Natural killer cell (primary cell): Measurements from ENCODE around the gene LEFTY2. TPM values are rescaled to one million over a fixed set of nuclear protein-coding genes. Genes with fewer than 3 reads are reported as not detected.
A peak's percentile ranks its signal among the peaks of the same experiment; 100 is the strongest.

Experiments used
- ATAC-seq, 3 donors: fragments of 150-1000 bp in 2 of 3; fragments of 200-7000 bp in 1 of 3; cut with Tn5 transposase; 1 replicate in 1 of 3; 2 replicates in 2 of 3; pipeline ENCODE4 v1.10.0; 2021; ENCODE audit warnings: mild to moderate bottlenecking in 2 of 3, moderate library complexity in 2 of 3
- DNase-seq, 2 donors: peaks; one replicate each; pipeline versions ENCODE4 v3.0.0 to v3.0.0-alpha.2; 2013 to 2021; ENCODE audit warnings: mixed read lengths in 1 of 2
- H3K27ac ChIP-seq: one replicate; pipeline ENCODE4 v1.5.1; 2013; ENCODE audit warnings: mild to moderate bottlenecking, low read length
- H3K27me3 ChIP-seq: one replicate; pipeline ENCODE4 v1.6.1; 2013; ENCODE audit warnings: low read length; ENCODE audit not compliant: control insufficient read depth, insufficient read depth
- H3K36me3 ChIP-seq: one replicate; pipeline ENCODE4 v1.6.1; 2013; ENCODE audit warnings: low read length; ENCODE audit not compliant: control insufficient read depth, insufficient read depth
- H3K4me1 ChIP-seq: one replicate; pipeline ENCODE4 v1.6.1; 2013; ENCODE audit warnings: low read length; ENCODE audit not compliant: control insufficient read depth, insufficient read depth
- H3K4me3 ChIP-seq: one replicate; pipeline ENCODE4 v1.5.1; 2013; ENCODE audit warnings: low read length
- H3K9me3 ChIP-seq: one replicate; pipeline ENCODE4 v1.6.1; 2013; ENCODE audit warnings: low read length; ENCODE audit not compliant: control insufficient read depth, insufficient read depth
- H3K27ac Mint-ChIP-seq, 2 donors: one replicate each; pipeline ENCODE4 v1.8.0; 2022; ENCODE audit warnings: mild to moderate bottlenecking in 2 of 2, mixed read lengths in 2 of 2, moderate library complexity in 1 of 2
- H3K27me3 Mint-ChIP-seq, 2 donors: one replicate each; pipeline ENCODE4 v1.8.0; 2022; ENCODE audit warnings: low read depth in 2 of 2, mixed read lengths in 2 of 2
- H3K36me3 Mint-ChIP-seq: one replicate; pipeline ENCODE4 v1.8.0; 2022; ENCODE audit warnings: mixed read lengths
- H3K4me1 Mint-ChIP-seq, 2 donors: one replicate each; pipeline ENCODE4 v1.8.0; 2022; ENCODE audit warnings: mixed read lengths in 2 of 2
- H3K4me3 Mint-ChIP-seq: one replicate; pipeline ENCODE4 v1.8.0; 2022; ENCODE audit warnings: mild to moderate bottlenecking, moderate library complexity, mixed read lengths
- H3K9me3 Mint-ChIP-seq, 2 donors: one replicate each; pipeline ENCODE4 v1.8.0; 2022; ENCODE audit warnings: mixed read lengths in 2 of 2
- CTCF ChIP-seq: fragments of 200-600 bp; IDR thresholded peaks from one replicate; pipeline ENCODE4 v1.8.0; 2022; ENCODE audit warnings: antibody characterized with exemption
- WGBS: methylation state at CpG from one replicate; pipeline ENCODE4 v1.1.7; 2013; ENCODE audit warnings: missing lambda C conversion rate; ENCODE audit not compliant: insufficient coverage; 5-methylcytosine and 5-hydroxymethylcytosine counted together
- intact Hi-C: fragments of 100-400 bp; cut with micrococcal nuclease; formaldehyde crosslinking; loops from one replicate; pipeline ENCODE4 v1.14.2; 2022
- total RNA-seq, 4 donors: library from RNA; stranded (reverse); fragments of 120-200 nt in 1 of 4; gene quantifications; one replicate each; pipeline versions ENCODE4 v1.2.3 to v1.2.4, GENCODE V29; 2013 to 2022

LEFTY2 gene
- total RNA-seq, 3 donors from 2014 or later (not counting 1 experiment from before 2014, with no cell fraction given) = not detected

DNA sequence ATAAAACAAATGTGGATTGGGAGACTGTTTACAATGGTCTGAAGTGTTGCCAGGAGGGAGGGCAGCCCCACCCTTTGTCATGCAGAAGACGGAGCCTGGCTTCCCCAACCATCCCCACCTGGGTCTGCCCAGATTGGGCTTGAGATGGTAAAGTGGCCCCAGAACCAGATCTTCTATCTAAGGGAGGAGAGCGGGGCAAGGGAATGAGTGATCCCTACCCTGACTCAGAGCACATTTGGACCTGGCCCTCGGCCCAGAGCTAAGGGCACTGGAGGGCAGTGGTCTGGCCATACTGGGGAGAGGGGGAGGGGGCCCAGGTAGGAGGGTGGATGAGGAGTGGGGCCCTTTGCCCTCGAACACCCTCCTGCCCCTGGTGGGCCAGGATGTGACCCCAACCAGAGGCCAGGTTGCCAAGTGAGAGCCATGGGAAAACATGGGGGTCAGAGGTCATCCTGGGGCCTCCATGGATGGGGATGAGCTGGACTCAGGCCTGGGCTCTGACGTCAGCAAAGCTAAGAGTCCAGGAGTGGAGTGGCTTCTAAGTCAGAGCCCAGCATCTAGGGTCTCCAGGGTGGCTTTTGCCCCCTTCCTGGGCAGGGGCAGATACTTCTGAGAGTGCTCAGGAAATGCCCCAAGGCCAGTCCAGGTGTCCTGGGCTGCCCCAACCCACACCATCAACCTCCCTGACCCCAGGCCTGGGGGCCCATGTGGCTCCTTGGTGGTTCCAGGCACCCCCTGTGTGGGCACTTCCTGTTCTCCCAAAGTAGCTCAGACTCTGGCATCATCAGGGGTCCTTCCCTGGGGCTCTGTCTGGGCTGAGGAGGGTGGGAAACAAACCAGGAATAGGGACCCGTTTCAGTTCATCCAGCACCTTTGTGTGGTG, 50.4 kb downstream of the LEFTY2 start:
- H3K9me3 Mint-ChIP-seq = no peaks in the 10 kb centered on the region
- H3K4me3 ChIP-seq = no peak overlapping the region
- H3K27me3 Mint-ChIP-seq = peaks cover 5 to 10% of the 10 kb centered on the region in 2 donors

GRCh38 chr1:225889743-225890142, 51.3 kb downstream of the LEFTY2 start:
- Mint-ChIP-seq H3K4me3 (no peak overlapping the region), H3K27ac (no peak overlapping the region), H3K9me3 (no peaks in the 10 kb centered on the region), H3K36me3 (no peaks in the 10 kb centered on the region), H3K4me1 (no peaks in the 10 kb centered on the region), H3K27me3 (peaks cover 5 to 10% of the 10 kb centered on the region in 2 donors)
- Histone ChIP-seq H3K27ac (no peak overlapping the region), H3K4me3 (no peak overlapping the region), H3K36me3 (no peaks in the 10 kb centered on the region), H3K27me3 (no peaks in the 10 kb centered on the region), H3K4me1 (no peaks in the 10 kb centered on the region), H3K9me3 (no peaks in the 10 kb centered on the region)
- ATAC-seq (no peak), DNase-seq (no peak)
- intact Hi-C loops = no loop called here
- 93% methylated on average over 5 of the region's 5 CpGs for WGBS
- TF ChIP-seq CTCF = no peak

More for the DNA sequence above, 50.4 kb downstream of the LEFTY2 start:
- Mint-ChIP-seq H3K27ac (no peak overlapping the region), H3K4me3 (no peak overlapping the region), H3K4me1 (no peaks in the 10 kb centered on the region), H3K36me3 (no peaks in the 10 kb centered on the region)
- no peak overlapping the region for H3K27ac ChIP-seq
- H3K9me3 ChIP-seq = no peaks in the 10 kb centered on the region
- H3K4me1 ChIP-seq = peaks cover under 1% of the 10 kb centered on the region
- WGBS = 92% methylated on average over 6 of the region's 6 CpGs
- H3K27me3 ChIP-seq = no peaks in the 10 kb centered on the region
- ATAC-seq (no peak), DNase-seq (no peak)
- TF ChIP-seq CTCF = no peak
- no peaks in the 10 kb centered on the region for H3K36me3 ChIP-seq
- intact Hi-C loops = no loop called here

DNA sequence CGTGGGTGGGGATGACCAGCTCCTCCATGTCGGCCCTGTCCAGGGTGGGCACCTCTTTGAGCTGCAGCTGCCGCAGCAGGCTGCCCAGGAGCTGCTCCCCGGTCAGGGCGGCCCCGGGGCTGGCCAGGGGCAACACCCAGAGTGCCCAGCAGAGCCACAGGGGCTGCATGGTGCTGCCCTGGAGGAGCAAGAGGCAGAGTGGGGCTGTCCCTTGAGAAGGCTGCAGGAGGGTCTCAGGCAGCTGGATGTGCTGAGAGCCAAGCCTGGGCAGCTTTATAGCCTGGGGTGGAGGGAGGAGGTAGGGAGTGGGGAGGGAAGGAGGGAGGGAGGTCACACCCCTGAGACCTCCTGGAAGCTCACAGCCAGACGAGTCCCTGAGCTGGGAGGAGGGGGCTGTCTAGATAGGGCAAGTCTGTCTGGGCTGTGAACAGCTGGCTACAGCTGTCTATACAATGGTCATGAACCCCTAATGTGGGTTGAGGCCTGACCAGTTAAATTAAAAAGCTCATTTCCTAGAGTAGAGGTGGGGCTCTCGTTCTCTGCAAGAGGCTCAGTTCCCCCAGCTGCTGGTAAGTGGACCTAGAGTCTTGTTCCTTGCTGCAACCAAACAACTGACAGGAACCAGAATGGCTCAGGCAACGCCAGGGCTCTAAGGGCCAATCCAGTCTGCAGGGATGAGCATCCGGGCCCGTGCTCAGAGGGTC, 52.0 kb downstream of the LEFTY2 start, which contains the start of gene LEFTY1:
Gene LEFTY1, minus strand, starts transcription at position 249 of the 704 bp plus-strand sequence. Its CDS starts 80 bp downstream, at position 169.
- ATAC-seq = peak in 1 of 3 donors; percentile 14
- 92% methylated on average over 11 of the region's 11 CpGs for WGBS
- Mint-ChIP-seq H3K4me1 (peaks cover 0 to 1% of the 10 kb centered on the region in 2 donors), H3K4me3 (no peak within 1 kb of the TSS), H3K36me3 (no peaks in the 10 kb centered on the region), H3K9me3 (no peaks in the 10 kb centered on the region), H3K27me3 (peaks cover 5 to 10% of the 10 kb centered on the region in 2 donors), H3K27ac (no peak within 1 kb of the TSS)
- no peaks in the 10 kb centered on the region for H3K9me3 ChIP-seq
- DNase-seq = no peak
- no peak within 1 kb of the TSS for H3K27ac ChIP-seq
- no peaks in the 10 kb centered on the region for H3K36me3 ChIP-seq
- no peak within 1 kb of the TSS for H3K4me3 ChIP-seq
- intact Hi-C loops = no loop called here
- no peaks in the 10 kb centered on the region for H3K27me3 ChIP-seq
- TF ChIP-seq CTCF = no peak
- no peaks in the 10 kb centered on the region for H3K4me1 ChIP-seq
